SU-DHL-6 (cell line): ENCODE results near the gene NOD1.

Experiments used
- CTCF ChIP-seq: fragments of 200-600 bp; sonication (generic); IDR thresholded peaks from one replicate; pipeline ENCODE4 v1.5.1; 2017; ENCODE audit warnings: antibody characterized with exemption, mild to moderate bottlenecking, low read length, moderate library complexity; ENCODE audit not compliant: insufficient read depth, poor library complexity, severe bottlenecking
- EZH2phosphoT487 ChIP-seq: fragments of 200-600 bp; sonication (generic), shearing (Covaris generic); conservative IDR thresholded peaks from 2 replicates; pipeline ENCODE4 v1.6.1; 2018; ENCODE audit warnings: mild to moderate bottlenecking, antibody characterized with exemption, low read length, moderate library complexity, mixed read lengths

GRCh38 chr7:30433082-30433481 is 45.5 kb downstream of the NOD1 start:
- TF ChIP-seq CTCF (no peak), EZH2phosphoT487 (no peak)
